ENCODE data around the gene ZYG11B. TPM values are rescaled to one million over a fixed set of nuclear protein-coding genes. Genes with fewer than 3 reads are reported as not detected.
A peak's percentile ranks its signal among the peaks of the same experiment; 100 is the strongest.
"Not testable (repeated sequence)": the region's sequence is repeated elsewhere in the genome, so short reads cannot be mapped to it uniquely, and the experiment has no call there.

ZYG11B gene
- total and polyA plus RNA-seq, 2 of the 13 experiments (the other 11 are each of a cell fraction or from before 2014, with no cell fraction given), result 6.9 to 17.9 TPM

DNA sequence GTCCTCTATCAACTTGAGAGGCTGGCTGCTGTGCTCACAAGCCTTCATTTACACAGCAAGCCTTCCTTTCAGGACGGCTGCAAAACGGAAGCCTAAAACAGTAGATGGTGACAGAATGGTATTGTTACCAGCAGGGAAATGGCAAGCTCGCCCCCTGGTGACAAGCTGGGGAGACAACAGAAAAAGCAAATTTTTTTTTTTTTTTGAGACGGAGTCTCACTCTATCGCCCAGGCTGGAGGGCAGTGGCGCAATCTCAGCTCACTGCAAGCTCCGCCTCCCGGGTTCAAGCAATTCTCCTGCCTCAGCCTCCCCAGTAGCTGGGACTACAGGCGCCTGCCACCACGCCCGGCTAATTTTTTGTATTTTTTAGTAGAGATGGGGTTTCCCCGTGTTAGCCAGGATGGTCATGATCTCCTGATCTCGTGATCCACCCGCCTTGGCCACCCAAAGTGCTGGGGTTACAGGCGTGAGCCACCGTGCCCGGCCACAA, 39.9 kb upstream of the ZYG11B start (continued):
- TF ChIP-seq, protein P1, sequence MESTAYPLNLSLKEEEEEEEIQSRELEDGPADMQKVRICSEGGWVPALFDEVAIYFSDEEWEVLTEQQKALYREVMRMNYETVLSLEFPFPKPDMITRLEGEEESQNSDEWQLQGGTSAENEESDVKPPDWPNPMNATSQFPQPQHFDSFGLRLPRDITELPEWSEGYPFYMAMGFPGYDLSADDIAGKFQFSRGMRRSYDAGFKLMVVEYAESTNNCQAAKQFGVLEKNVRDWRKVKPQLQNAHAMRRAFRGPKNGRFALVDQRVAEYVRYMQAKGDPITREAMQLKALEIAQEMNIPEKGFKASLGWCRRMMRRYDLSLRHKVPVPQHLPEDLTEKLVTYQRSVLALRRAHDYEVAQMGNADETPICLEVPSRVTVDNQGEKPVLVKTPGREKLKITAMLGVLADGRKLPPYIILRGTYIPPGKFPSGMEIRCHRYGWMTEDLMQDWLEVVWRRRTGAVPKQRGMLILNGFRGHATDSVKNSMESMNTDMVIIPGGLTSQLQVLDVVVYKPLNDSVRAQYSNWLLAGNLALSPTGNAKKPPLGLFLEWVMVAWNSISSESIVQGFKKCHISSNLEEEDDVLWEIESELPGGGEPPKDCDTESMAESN (CRISPR knock-in tag; conservative IDR thresholded peaks at IDR 0.05), result 0 out of 2 replicates have a peak, but pooled peaks have one; percentile 24
- TF ChIP-seq, protein P2, sequence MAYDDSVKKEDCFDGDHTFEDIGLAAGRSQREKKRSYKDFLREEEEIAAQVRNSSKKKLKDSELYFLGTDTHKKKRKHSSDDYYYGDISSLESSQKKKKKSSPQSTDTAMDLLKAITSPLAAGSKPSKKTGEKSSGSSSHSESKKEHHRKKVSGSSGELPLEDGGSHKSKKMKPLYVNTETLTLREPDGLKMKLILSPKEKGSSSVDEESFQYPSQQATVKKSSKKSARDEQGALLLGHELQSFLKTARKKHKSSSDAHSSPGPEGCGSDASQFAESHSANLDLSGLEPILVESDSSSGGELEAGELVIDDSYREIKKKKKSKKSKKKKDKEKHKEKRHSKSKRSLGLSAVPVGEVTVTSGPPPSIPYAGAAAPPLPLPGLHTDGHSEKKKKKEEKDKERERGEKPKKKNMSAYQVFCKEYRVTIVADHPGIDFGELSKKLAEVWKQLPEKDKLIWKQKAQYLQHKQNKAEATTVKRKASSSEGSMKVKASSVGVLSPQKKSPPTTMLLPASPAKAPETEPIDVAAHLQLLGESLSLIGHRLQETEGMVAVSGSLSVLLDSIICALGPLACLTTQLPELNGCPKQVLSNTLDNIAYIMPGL (CRISPR knock-in tag; IDR thresholded peaks at IDR 0.05; ENCODE audit: borderline replicate concordance in 1 of 2, low read depth in 1 of 2), result 0 out of 4 replicates have a peak, but pooled peaks of 1 of the 2 experiments have one; percentile 39
- peak; percentile 36 for TF ChIP-seq SAP130 (CRISPR knock-in tag; IDR thresholded peaks at IDR 0.05; ENCODE audit: low read depth)
- TF ChIP-seq ZNF7 (CRISPR knock-in tag; IDR thresholded peaks at IDR 0.05), result 0 out of 2 replicates have a peak, but pooled peaks have one; percentile 51
- 0 out of 2 replicates have a peak, but pooled peaks have one; percentile 21 for TF ChIP-seq MEIS1 (CRISPR knock-in tag; IDR thresholded peaks at IDR 0.05; ENCODE audit: borderline replicate concordance)
- TF ChIP-seq, protein P3, sequence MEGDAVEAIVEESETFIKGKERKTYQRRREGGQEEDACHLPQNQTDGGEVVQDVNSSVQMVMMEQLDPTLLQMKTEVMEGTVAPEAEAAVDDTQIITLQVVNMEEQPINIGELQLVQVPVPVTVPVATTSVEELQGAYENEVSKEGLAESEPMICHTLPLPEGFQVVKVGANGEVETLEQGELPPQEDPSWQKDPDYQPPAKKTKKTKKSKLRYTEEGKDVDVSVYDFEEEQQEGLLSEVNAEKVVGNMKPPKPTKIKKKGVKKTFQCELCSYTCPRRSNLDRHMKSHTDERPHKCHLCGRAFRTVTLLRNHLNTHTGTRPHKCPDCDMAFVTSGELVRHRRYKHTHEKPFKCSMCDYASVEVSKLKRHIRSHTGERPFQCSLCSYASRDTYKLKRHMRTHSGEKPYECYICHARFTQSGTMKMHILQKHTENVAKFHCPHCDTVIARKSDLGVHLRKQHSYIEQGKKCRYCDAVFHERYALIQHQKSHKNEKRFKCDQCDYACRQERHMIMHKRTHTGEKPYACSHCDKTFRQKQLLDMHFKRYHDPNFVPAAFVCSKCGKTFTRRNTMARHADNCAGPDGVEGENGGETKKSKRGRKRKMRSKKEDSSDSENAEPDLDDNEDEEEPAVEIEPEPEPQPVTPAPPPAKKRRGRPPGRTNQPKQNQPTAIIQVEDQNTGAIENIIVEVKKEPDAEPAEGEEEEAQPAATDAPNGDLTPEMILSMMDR (CRISPR knock-in tag; IDR thresholded peaks at IDR 0.05), result peak; percentile 86
- TF ChIP-seq STAG1 (CRISPR knock-in tag; IDR thresholded peaks at IDR 0.05), result peak; percentile 93
- TF ChIP-seq SOX13, LCORL (IDR thresholded peaks at IDR 0.05): not testable (repeated sequence)
- TF ChIP-seq SOX13 (CRISPR knock-in tag; conservative IDR thresholded peaks at IDR 0.05 in 1 of 2, IDR thresholded peaks at IDR 0.05 in 1 of 2), result peak in 1 of 2 experiments; percentile 39; a peak in 1 of 4 replicates
- TF ChIP-seq GATAD2A (CRISPR knock-in tag; IDR thresholded peaks at IDR 0.05), result peak; percentile 41; the same call in 1 of the 2 replicates
- TF ChIP-seq ARNT2 (CRISPR knock-in tag; IDR thresholded peaks at IDR 0.05; ENCODE audit: low read depth), result 0 out of 2 replicates have a peak, but pooled peaks have one; percentile 28
- 0 out of 2 replicates have a peak, but pooled peaks have one; percentile 19 for TF ChIP-seq ERF (CRISPR knock-in tag; IDR thresholded peaks at IDR 0.05)
- peak; percentile 19; the same call in 1 of the 2 replicates for TF ChIP-seq ZMYM4 (CRISPR knock-in tag; IDR thresholded peaks at IDR 0.05)
- peak; percentile 42 for TF ChIP-seq CEBPG (CRISPR knock-in tag; IDR thresholded peaks at IDR 0.05)
- TF ChIP-seq, protein P4, sequence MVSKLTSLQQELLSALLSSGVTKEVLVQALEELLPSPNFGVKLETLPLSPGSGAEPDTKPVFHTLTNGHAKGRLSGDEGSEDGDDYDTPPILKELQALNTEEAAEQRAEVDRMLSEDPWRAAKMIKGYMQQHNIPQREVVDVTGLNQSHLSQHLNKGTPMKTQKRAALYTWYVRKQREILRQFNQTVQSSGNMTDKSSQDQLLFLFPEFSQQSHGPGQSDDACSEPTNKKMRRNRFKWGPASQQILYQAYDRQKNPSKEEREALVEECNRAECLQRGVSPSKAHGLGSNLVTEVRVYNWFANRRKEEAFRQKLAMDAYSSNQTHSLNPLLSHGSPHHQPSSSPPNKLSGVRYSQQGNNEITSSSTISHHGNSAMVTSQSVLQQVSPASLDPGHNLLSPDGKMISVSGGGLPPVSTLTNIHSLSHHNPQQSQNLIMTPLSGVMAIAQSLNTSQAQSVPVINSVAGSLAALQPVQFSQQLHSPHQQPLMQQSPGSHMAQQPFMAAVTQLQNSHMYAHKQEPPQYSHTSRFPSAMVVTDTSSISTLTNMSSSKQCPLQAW (CRISPR knock-in tag; IDR thresholded peaks at IDR 0.05), result peak; percentile 72
- TF ChIP-seq, protein P5, sequence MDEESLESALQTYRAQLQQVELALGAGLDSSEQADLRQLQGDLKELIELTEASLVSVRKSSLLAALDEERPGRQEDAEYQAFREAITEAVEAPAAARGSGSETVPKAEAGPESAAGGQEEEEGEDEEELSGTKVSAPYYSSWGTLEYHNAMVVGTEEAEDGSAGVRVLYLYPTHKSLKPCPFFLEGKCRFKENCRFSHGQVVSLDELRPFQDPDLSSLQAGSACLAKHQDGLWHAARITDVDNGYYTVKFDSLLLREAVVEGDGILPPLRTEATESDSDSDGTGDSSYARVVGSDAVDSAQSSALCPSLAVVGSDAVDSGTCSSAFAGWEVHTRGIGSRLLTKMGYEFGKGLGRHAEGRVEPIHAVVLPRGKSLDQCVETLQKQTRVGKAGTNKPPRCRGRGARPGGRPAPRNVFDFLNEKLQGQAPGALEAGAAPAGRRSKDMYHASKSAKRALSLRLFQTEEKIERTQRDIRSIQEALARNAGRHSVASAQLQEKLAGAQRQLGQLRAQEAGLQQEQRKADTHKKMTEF (CRISPR knock-in tag; IDR thresholded peaks at IDR 0.05), result 0 out of 2 replicates have a peak, but pooled peaks have one; percentile 12
- peak; percentile 91 for TF ChIP-seq SMC3 (IDR thresholded peaks at IDR 0.05; ENCODE audit: low read length)
- peak; percentile 57; the same call in 1 of the 2 replicates for TF ChIP-seq LCORL (CRISPR knock-in tag; IDR thresholded peaks at IDR 0.05)
- TF ChIP-seq, protein P6, sequence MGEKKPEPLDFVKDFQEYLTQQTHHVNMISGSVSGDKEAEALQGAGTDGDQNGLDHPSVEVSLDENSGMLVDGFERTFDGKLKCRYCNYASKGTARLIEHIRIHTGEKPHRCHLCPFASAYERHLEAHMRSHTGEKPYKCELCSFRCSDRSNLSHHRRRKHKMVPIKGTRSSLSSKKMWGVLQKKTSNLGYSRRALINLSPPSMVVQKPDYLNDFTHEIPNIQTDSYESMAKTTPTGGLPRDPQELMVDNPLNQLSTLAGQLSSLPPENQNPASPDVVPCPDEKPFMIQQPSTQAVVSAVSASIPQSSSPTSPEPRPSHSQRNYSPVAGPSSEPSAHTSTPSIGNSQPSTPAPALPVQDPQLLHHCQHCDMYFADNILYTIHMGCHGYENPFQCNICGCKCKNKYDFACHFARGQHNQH (CRISPR knock-in tag; IDR thresholded peaks at IDR 0.05), result 0 out of 2 replicates have a peak, but pooled peaks have one; percentile 42

All from HepG2 (cell line).